Osteoblast (primary cell): ENCODE results near the gene EGLN3. TPM values are rescaled to one million over a fixed set of nuclear protein-coding genes. Genes with fewer than 3 reads are reported as not detected.

ENCODE experiments used
- DNase-seq: peaks from one replicate; pipeline ENCODE4 v3.0.0; 2011; ENCODE audit warnings: low spot score, mixed read lengths; ENCODE audit not compliant: insufficient read length; ENCODE audit errors: missing footprints
- H2AFZ ChIP-seq: 2 replicates; pipeline ENCODE4 v1.6.0; 2011; ENCODE audit warnings: mild to moderate bottlenecking, low read length
- H3K27ac ChIP-seq: 2 replicates; pipeline ENCODE4 v1.5.1; 2011; ENCODE audit warnings: mild to moderate bottlenecking, low read depth, low read length, moderate library complexity
- H3K27me3 ChIP-seq: 2 replicates; pipeline ENCODE4 v1.6.0; 2012; ENCODE audit warnings: mild to moderate bottlenecking, control low read depth, inconsistent platforms, low read length, moderate library complexity; ENCODE audit not compliant: insufficient read depth
- H3K36me3 ChIP-seq: 2 replicates; pipeline ENCODE4 v1.5.1; 2011; ENCODE audit warnings: mild to moderate bottlenecking, low read length, control low read depth, moderate library complexity; ENCODE audit not compliant: insufficient read depth
- H3K4me1 ChIP-seq: 2 replicates; pipeline ENCODE4 v1.5.1; 2011; ENCODE audit warnings: mild to moderate bottlenecking, low read length, control low read depth, moderate library complexity; ENCODE audit not compliant: insufficient read depth
- H3K4me2 ChIP-seq: 2 replicates; pipeline ENCODE4 v1.6.0; 2011; ENCODE audit warnings: mild to moderate bottlenecking, low read length; ENCODE audit not compliant: insufficient read depth
- H3K4me3 ChIP-seq: fragments of 200-600 bp; sonication (generic); 3 replicates; pipeline ENCODE4 v1.5.1; 2012; ENCODE audit warnings: mild to moderate bottlenecking, low read length, inconsistent platforms; ENCODE audit not compliant: insufficient read depth
- H3K79me2 ChIP-seq: 2 replicates; pipeline ENCODE4 v1.6.0; 2012; ENCODE audit warnings: mild to moderate bottlenecking, low read length, control low read depth, inconsistent platforms; ENCODE audit not compliant: insufficient read depth
- H3K9me3 ChIP-seq: 2 replicates; pipeline ENCODE4 v1.5.1; 2011; ENCODE audit warnings: low read depth, low read length, control low read depth
- H4K20me1 ChIP-seq: 2 replicates; pipeline ENCODE4 v1.6.0; 2012; ENCODE audit warnings: mild to moderate bottlenecking, low read length, control low read depth; ENCODE audit not compliant: insufficient read depth
- CTCF ChIP-seq: IDR thresholded peaks from 2 replicates; pipeline ENCODE4 v1.5.1; 2011; ENCODE audit warnings: mild to moderate bottlenecking, low read depth, low read length, moderate library complexity; ENCODE audit errors: extremely low read depth
- total RNA-seq: library from RNA; depleted of rRNA; stranded (reverse); fragments of >200 nt; gene quantifications from 2 replicates; pipeline ENCODE4 v1.2.3, GENCODE V29; 2012

EGLN3 gene
- total RNA-seq, 1 donor: under 0.01 TPM

GRCh38 chr14:33880330-33880729, 70.5 kb downstream of the EGLN3 start:
- no peaks in the 10 kb centered on the region for H3K79me2 ChIP-seq
- H3K27me3 ChIP-seq: no peaks in the 10 kb centered on the region
- no peaks in the 10 kb centered on the region for H3K9me3 ChIP-seq
- H4K20me1 ChIP-seq: no peaks in the 10 kb centered on the region
- no peak for DNase-seq
- no peaks in the 10 kb centered on the region for H3K36me3 ChIP-seq
- no peak overlapping the region for H3K4me3 ChIP-seq
- H2AFZ ChIP-seq: no peak overlapping the region
- H3K4me1 ChIP-seq: no peaks in the 10 kb centered on the region
- TF ChIP-seq CTCF: no peak
- H3K27ac ChIP-seq: no peak overlapping the region
- H3K4me2 ChIP-seq: no peak overlapping the region

- H3K27ac ChIP-seq: no peak overlapping the region
- DNase-seq: no peak
- no peaks in the 10 kb centered on the region for H4K20me1 ChIP-seq
- H3K36me3 ChIP-seq: no peaks in the 10 kb centered on the region
- H3K4me1 ChIP-seq: no peaks in the 10 kb centered on the region
- H3K79me2 ChIP-seq: no peaks in the 10 kb centered on the region
- no peak overlapping the region for H2AFZ ChIP-seq
- no peaks in the 10 kb centered on the region for H3K9me3 ChIP-seq
- no peak overlapping the region for H3K4me3 ChIP-seq
- H3K4me2 ChIP-seq: no peak overlapping the region
- no peak for TF ChIP-seq CTCF
- H3K27me3 ChIP-seq: no peaks in the 10 kb centered on the region
These were observed 71.1 kb downstream of the EGLN3 start for GRCh38 chr14:33879684-33880286.

- TF ChIP-seq CTCF: no peak
- DNase-seq: no peak
- Histone ChIP-seq H3K4me3 (no peak overlapping the region), H3K27ac (no peak overlapping the region), H3K9me3 (no peaks in the 10 kb centered on the region), H2AFZ (no peak overlapping the region), H4K20me1 (no peaks in the 10 kb centered on the region), H3K79me2 (no peaks in the 10 kb centered on the region), H3K4me2 (no peak overlapping the region), H3K4me1 (no peaks in the 10 kb centered on the region), H3K27me3 (no peaks in the 10 kb centered on the region), H3K36me3 (no peaks in the 10 kb centered on the region)
These were observed 74.6 kb downstream of the EGLN3 start for GRCh38 chr14:33876274-33876673.
